Neural cell (in vitro differentiated cells): ENCODE data around the gene METAP1D. TPM values are rescaled to one million over a fixed set of nuclear protein-coding genes. Genes with fewer than 3 reads are reported as not detected.
A peak's percentile ranks its signal among the peaks of the same experiment; 100 is the strongest.

Experiments
- H2AFZ ChIP-seq: fragments of 200-600, 300-800 bp; sonication (generic), shearing (Covaris generic); 2 replicates; pipeline ENCODE4 v1.6.0; 2014; ENCODE audit warnings: low read depth, mild to moderate bottlenecking, antibody characterized with exemption, low read length, moderate library complexity
- H3F3A ChIP-seq: fragments of 200-600 bp; shearing (Covaris generic); 2 replicates; pipeline ENCODE4 v1.6.1; 2016; ENCODE audit warnings: mild to moderate bottlenecking, moderate library complexity, mixed read lengths, antibody characterized with exemption, low read length; ENCODE audit not compliant: insufficient read depth, poor library complexity, severe bottlenecking
- H3K27ac ChIP-seq: fragments of 200-600, 300-800 bp; sonication (generic), shearing (Covaris generic); 2 replicates; pipeline ENCODE4 v1.5.1; 2014; ENCODE audit warnings: mild to moderate bottlenecking, low read length, moderate library complexity
- H3K27me3 ChIP-seq: fragments of 300-800, 200-600 bp; sonication (generic), shearing (Covaris generic); 2 replicates; pipeline ENCODE4 v1.6.0; 2014; ENCODE audit warnings: mild to moderate bottlenecking, low read depth, low read length, moderate library complexity; ENCODE audit not compliant: insufficient read depth
- H3K36me3 ChIP-seq: fragments of 300-800, 200-600 bp; sonication (generic), shearing (Covaris generic); 2 replicates; pipeline ENCODE4 v1.5.1; 2014; ENCODE audit warnings: mild to moderate bottlenecking, antibody characterized with exemption, low read length, moderate library complexity; ENCODE audit not compliant: insufficient read depth
- H3K4me2 ChIP-seq: fragments of 300-800, 200-600 bp; sonication (generic), shearing (Covaris generic); 2 replicates; pipeline ENCODE4 v1.6.0; 2014; ENCODE audit warnings: mild to moderate bottlenecking, low read length
- H3K4me3 ChIP-seq: fragments of 300-800, 200-600 bp; sonication (generic), shearing (Covaris generic); 2 replicates; pipeline ENCODE4 v1.5.1; 2014; ENCODE audit warnings: mild to moderate bottlenecking, low read length, moderate library complexity
- H3K79me2 ChIP-seq: fragments of 200-600 bp; shearing (Covaris generic); replicated peaks from 2 replicates; pipeline ENCODE4 v1.6.0; 2014; ENCODE audit warnings: mild to moderate bottlenecking, low read length, moderate library complexity; ENCODE audit not compliant: insufficient read depth
- H3K9ac ChIP-seq: fragments of 300-800, 200-600 bp; sonication (generic), shearing (Covaris generic); 2 replicates; pipeline ENCODE4 v1.6.1; 2016; ENCODE audit warnings: mild to moderate bottlenecking, low read length, mixed read lengths
- H3K9me2 ChIP-seq: fragments of 200-600 bp; shearing (Covaris generic); 2 replicates; pipeline ENCODE4 v1.6.1; 2016; ENCODE audit warnings: mild to moderate bottlenecking, low read length, mixed read lengths; ENCODE audit not compliant: insufficient read depth
- H3K9me3 ChIP-seq: fragments of 200-600, 300-800 bp; sonication (generic), shearing (Covaris generic); 2 replicates; pipeline ENCODE4 v1.6.1; 2016; ENCODE audit warnings: mild to moderate bottlenecking, mixed run types, low read length, moderate library complexity, mixed read lengths
- H4K20me1 ChIP-seq: fragments of 200-600 bp; shearing (Covaris generic); 2 replicates; pipeline ENCODE4 v1.6.1; 2016; ENCODE audit warnings: mild to moderate bottlenecking, mixed run types; ENCODE audit not compliant: insufficient read depth
- EP300 ChIP-seq: fragments of 450-650 bp; conservative IDR thresholded peaks from 2 replicates; pipeline ENCODE4 v1.6.1; 2014; ENCODE audit warnings: antibody characterized with exemption, mild to moderate bottlenecking, moderate library complexity; ENCODE audit not compliant: poor library complexity, severe bottlenecking
- EZH2 ChIP-seq: fragments of 200-600, 300-800 bp; shearing (Covaris generic), sonication (generic); IDR thresholded peaks from 2 replicates; pipeline ENCODE4 v1.6.1; 2014; ENCODE audit warnings: antibody characterized with exemption, low read length, borderline replicate concordance, mild to moderate bottlenecking; ENCODE audit not compliant: insufficient read depth, poor library complexity, severe bottlenecking
- MXI1 ChIP-seq: fragments of 450-650 bp; conservative IDR thresholded peaks from 2 replicates; pipeline ENCODE4 v1.6.1; 2014; ENCODE audit warnings: antibody characterized with exemption, mild to moderate bottlenecking; ENCODE audit not compliant: poor library complexity, severe bottlenecking
- POLR2AphosphoS5 ChIP-seq: IDR thresholded peaks from 2 replicates; pipeline ENCODE4 v1.6.1; 2012
- RAD21 ChIP-seq: fragments of 450-650 bp; conservative IDR thresholded peaks from 2 replicates; pipeline ENCODE4 v1.6.1; 2014; ENCODE audit warnings: antibody characterized with exemption, mild to moderate bottlenecking, moderate library complexity
- SMC3 ChIP-seq: fragments of 450-650 bp; conservative IDR thresholded peaks from 2 replicates; pipeline ENCODE4 v1.6.1; 2014; ENCODE audit warnings: antibody characterized with exemption, mild to moderate bottlenecking, moderate library complexity; ENCODE audit not compliant: poor library complexity
- TAF1 ChIP-seq: IDR thresholded peaks from 2 replicates; pipeline ENCODE4 v1.6.1; 2012; ENCODE audit warnings: low read depth
- polyA plus RNA-seq: library from polyadenylated mRNA; depleted of rRNA; stranded (reverse); fragments of >200 nt; gene quantifications from 2 replicates; pipeline ENCODE4 v1.2.3, GENCODE V29; 2014
- TF ChIP-seq, protein P1 (sequence below): fragments of 450-650 bp; IDR thresholded peaks from 2 replicates; pipeline ENCODE4 v1.5.1; 2014; ENCODE audit warnings: antibody characterized with exemption, mild to moderate bottlenecking, moderate library complexity; ENCODE audit not compliant: poor library complexity, severe bottlenecking
- TF ChIP-seq, protein P2 (sequence below): IDR thresholded peaks from 2 replicates; pipeline ENCODE4 v1.6.1; 2012; ENCODE audit warnings: borderline replicate concordance

METAP1D gene
- polyA plus RNA-seq, 1 donor from 2014 or later, result 5.4 TPM

DNA sequence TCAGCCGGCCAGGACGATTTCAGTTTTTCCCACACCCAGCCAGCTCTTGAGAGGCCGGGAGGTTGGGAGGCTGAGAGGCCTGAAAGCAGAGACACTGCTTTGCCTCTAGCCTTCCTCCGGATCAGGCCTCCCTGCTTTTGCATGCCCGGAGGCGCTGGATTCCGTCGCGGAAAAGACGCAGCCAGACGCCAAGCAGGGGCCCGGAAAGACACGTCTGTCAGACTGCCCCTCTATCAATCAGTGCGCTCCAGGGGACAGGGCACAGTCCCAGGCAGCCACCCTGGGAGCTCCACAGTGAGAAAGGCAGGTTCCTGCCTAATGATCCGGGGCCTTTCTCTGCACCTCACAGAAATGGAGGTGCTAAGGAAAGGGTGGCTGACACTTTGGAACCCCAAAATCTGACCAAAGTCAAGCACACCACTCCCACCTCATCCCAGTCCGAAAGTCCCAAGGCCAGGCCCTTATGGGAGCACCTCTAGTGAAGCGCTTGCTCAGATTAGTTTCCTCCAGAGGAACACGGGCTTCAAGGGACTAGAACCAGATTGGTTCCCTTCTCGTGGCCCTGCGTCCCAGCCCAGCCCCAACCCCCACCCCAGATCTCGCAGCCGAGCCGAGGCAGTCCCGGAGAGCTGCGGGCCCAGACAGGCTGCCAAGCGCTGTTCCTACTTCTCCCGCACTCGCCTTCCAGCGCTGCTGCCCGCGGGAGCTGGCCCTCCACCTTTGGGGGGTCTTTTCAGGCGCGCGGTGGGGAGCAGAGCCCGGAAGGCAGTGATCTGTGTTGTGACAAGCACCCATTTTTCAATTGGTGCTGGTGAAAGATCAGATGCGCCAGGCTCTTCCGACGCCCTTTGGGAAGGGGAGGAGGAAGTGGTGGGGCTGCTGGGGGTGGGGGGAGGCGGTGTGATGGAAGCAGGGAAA is 90.5 kb downstream of the METAP1D start:
- peaks cover 88% of the 10 kb centered on the region for H3K79me2 ChIP-seq
- no peak overlapping the region for H2AFZ ChIP-seq
- peak overlapping the region; percentile 93 for H3K27ac ChIP-seq
- no peaks in the 10 kb centered on the region for H3K9me3 ChIP-seq
- peak overlapping the region; percentile 85 for H3K4me3 ChIP-seq
- H3K36me3 ChIP-seq, result no peaks in the 10 kb centered on the region
- H3K9me2 ChIP-seq, result no peaks in the 10 kb centered on the region
- peak overlapping the region; percentile 76 for H3K4me2 ChIP-seq
- H3K9ac ChIP-seq, result peak overlapping the region; percentile 92
- TF ChIP-seq POLR2AphosphoS5, result peak; percentile 73
- TF ChIP-seq RAD21, result no peak
- H3F3A ChIP-seq, result peaks cover 7% of the 10 kb centered on the region
- H3K27me3 ChIP-seq, result peaks cover 11% of the 10 kb centered on the region
- no peaks in the 10 kb centered on the region for H4K20me1 ChIP-seq

DNA sequence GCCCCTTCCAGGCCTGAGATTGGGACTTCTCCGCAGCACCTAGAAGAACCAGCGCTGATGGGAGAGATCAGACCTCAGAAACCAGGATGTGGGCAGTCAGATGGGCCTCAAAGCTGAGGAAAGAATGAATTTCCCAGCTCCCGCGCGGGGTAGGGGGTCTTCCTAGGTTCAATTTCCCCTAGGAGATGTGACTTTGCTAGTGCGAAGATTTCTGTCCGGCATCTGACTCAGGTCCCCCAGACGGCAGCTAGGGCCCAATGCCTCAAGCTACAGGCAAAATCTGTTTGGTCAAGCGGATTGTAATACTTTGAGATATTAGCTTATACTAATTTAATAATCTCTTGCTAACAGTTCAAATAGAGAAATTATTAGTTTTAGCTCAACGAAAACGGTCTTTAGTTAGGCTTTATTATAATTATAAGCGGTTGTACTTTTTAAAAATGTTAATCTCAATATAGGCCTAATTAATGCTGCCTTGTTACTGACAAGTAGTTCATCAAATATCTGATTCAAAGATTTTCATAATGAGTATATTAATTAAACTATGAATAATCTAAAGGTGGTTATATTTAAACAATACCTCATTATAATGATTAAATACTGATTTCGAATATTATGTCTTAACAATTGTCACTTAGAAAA is 91.4 kb downstream of the METAP1D start:
- Histone ChIP-seq H3K27ac (peak overlapping the region; percentile 93), H3K4me2 (peak overlapping the region; percentile 18), H3K79me2 (peaks cover 79% of the 10 kb centered on the region), H3K4me3 (peak overlapping the region; percentile 85), H3K27me3 (peaks cover 11% of the 10 kb centered on the region), H3K9me3 (no peaks in the 10 kb centered on the region), H4K20me1 (no peaks in the 10 kb centered on the region), H3F3A (peaks cover 3% of the 10 kb centered on the region), H3K36me3 (no peaks in the 10 kb centered on the region), H3K9ac (peak overlapping the region; percentile 92), H2AFZ (no peak overlapping the region), H3K9me2 (no peaks in the 10 kb centered on the region)
- TF ChIP-seq MXI1, result no peak
- peak; percentile 42 for TF ChIP-seq POLR2AphosphoS5

DNA sequence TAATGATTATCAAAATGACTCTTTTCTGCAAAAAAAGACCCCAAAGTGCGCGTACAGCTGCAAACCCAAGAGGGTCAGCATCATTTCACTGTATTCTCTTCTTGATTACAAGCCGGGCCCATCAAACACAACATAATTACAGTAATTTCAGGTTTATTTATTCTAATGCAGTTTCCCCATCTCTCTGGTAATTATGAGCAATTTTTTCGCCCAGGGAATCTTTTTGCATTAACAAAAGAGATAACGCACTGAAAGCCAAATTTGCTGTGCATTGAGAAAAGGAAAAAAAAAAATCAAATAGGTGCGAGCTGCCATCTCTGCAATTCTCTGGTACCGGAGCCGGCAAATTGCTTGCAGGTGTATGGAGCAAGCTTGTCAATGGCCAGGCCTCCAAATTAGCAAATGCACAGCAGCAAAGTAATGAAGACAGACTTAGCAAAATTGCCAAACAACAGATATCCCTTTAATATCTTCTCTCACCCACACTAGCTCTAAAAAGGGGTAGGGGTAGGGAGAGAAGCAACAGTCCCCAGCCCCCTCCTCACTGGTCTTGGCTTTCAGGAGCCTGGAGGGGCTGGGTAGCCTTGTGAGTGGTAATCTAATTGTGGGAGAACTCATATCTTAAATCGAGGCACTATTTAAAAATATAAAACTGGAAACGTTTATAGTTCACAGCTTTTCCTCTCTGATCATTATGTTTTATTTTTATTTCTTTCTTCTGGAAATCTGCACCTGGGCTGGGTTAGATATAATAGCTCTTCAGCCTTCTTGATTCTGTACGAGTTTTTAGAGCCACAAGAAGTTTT is 92.2 kb downstream of the METAP1D start:
- H3K36me3 ChIP-seq, result no peaks in the 10 kb centered on the region
- peaks cover 1% of the 10 kb centered on the region for H3F3A ChIP-seq
- peak overlapping the region; percentile 85 for H3K4me3 ChIP-seq
- peak overlapping the region; percentile 92 for H3K9ac ChIP-seq
- H4K20me1 ChIP-seq, result no peaks in the 10 kb centered on the region
- H3K27me3 ChIP-seq, result peaks cover 11% of the 10 kb centered on the region
- H2AFZ ChIP-seq, result no peak overlapping the region
- peak overlapping the region; percentile 93 for H3K27ac ChIP-seq
- H3K4me2 ChIP-seq, result peak overlapping the region; percentile 18
- H3K79me2 ChIP-seq, result peaks cover 76% of the 10 kb centered on the region
- H3K9me3 ChIP-seq, result no peaks in the 10 kb centered on the region
- H3K9me2 ChIP-seq, result no peaks in the 10 kb centered on the region
- no peak for TF ChIP-seq SMC3
- TF ChIP-seq, protein P1, sequence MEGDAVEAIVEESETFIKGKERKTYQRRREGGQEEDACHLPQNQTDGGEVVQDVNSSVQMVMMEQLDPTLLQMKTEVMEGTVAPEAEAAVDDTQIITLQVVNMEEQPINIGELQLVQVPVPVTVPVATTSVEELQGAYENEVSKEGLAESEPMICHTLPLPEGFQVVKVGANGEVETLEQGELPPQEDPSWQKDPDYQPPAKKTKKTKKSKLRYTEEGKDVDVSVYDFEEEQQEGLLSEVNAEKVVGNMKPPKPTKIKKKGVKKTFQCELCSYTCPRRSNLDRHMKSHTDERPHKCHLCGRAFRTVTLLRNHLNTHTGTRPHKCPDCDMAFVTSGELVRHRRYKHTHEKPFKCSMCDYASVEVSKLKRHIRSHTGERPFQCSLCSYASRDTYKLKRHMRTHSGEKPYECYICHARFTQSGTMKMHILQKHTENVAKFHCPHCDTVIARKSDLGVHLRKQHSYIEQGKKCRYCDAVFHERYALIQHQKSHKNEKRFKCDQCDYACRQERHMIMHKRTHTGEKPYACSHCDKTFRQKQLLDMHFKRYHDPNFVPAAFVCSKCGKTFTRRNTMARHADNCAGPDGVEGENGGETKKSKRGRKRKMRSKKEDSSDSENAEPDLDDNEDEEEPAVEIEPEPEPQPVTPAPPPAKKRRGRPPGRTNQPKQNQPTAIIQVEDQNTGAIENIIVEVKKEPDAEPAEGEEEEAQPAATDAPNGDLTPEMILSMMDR, result no peak
- no peak for TF ChIP-seq MXI1
- TF ChIP-seq, protein P2, sequence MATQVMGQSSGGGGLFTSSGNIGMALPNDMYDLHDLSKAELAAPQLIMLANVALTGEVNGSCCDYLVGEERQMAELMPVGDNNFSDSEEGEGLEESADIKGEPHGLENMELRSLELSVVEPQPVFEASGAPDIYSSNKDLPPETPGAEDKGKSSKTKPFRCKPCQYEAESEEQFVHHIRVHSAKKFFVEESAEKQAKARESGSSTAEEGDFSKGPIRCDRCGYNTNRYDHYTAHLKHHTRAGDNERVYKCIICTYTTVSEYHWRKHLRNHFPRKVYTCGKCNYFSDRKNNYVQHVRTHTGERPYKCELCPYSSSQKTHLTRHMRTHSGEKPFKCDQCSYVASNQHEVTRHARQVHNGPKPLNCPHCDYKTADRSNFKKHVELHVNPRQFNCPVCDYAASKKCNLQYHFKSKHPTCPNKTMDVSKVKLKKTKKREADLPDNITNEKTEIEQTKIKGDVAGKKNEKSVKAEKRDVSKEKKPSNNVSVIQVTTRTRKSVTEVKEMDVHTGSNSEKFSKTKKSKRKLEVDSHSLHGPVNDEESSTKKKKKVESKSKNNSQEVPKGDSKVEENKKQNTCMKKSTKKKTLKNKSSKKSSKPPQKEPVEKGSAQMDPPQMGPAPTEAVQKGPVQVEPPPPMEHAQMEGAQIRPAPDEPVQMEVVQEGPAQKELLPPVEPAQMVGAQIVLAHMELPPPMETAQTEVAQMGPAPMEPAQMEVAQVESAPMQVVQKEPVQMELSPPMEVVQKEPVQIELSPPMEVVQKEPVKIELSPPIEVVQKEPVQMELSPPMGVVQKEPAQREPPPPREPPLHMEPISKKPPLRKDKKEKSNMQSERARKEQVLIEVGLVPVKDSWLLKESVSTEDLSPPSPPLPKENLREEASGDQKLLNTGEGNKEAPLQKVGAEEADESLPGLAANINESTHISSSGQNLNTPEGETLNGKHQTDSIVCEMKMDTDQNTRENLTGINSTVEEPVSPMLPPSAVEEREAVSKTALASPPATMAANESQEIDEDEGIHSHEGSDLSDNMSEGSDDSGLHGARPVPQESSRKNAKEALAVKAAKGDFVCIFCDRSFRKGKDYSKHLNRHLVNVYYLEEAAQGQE, result peak; percentile 14
- peak; percentile 54 for TF ChIP-seq POLR2AphosphoS5
- TF ChIP-seq EZH2, result no peak
- no peak for TF ChIP-seq TAF1
- no peak for TF ChIP-seq EP300
- no peak for TF ChIP-seq RAD21
